Right atrium auricular region (tissue), 2 donors: Measurements from ENCODE around the gene DNAI4. TPM values are rescaled to one million over a fixed set of nuclear protein-coding genes. Genes with fewer than 3 reads are reported as not detected.
A peak's percentile ranks its signal among the peaks of the same experiment; 100 is the strongest.

Experiments
- DNase-seq: peaks from one replicate; pipeline ENCODE4 v3.0.0-alpha.2; 2019; ENCODE audit warnings: low spot score
- H3K27ac ChIP-seq, 2 donors: fragments of 200-600 bp; sonication (generic); 1 replicate in 1 of 2; 2 replicates in 1 of 2; pipeline ENCODE4 v1.5.1; 2016 to 2019
- H3K27me3 ChIP-seq, 2 donors: fragments of 200-600 bp; sonication (generic); one replicate each; pipeline versions ENCODE4 v1.5.1 to v1.6.0; 2017 to 2019
- H3K36me3 ChIP-seq: fragments of 200-600 bp; sonication (generic); one replicate; pipeline ENCODE4 v1.5.1; 2016
- H3K4me1 ChIP-seq, 2 donors: fragments of 200-600 bp; sonication (generic); one replicate each; pipeline versions ENCODE4 v1.5.1 to v1.6.0; 2017 to 2019
- H3K4me3 ChIP-seq, 2 donors: fragments of 200-600 bp; sonication (generic); 1 replicate in 1 of 2; 2 replicates in 1 of 2; pipeline ENCODE4 v1.5.1; 2017 to 2019; ENCODE audit warnings: mild to moderate bottlenecking in 1 of 2, moderate library complexity in 1 of 2
- H3K9me3 ChIP-seq, 2 donors: fragments of 200-600 bp; sonication (generic); one replicate each; pipeline ENCODE4 v1.5.1; 2019
- CTCF ChIP-seq, 2 donors: fragments of 200-600 bp; sonication (generic); IDR thresholded peaks; one replicate each; pipeline ENCODE4 v1.5.1; 2019; ENCODE audit warnings: antibody characterized with exemption in 2 of 2
- total RNA-seq, 2 donors: library from RNA; depleted of rRNA; stranded (reverse); fragments of >200 nt; gene quantifications; one replicate each; pipeline ENCODE4 v1.1.0, GENCODE V29; 2016

DNAI4 gene
- total RNA-seq, 2 donors from 2014 or later: 6.9 to 10.3 TPM

- Histone ChIP-seq H3K27ac (no peak overlapping the region), H3K27me3 (no peaks in the 10 kb centered on the region), H3K36me3 (no peaks in the 10 kb centered on the region), H3K4me1 (peaks cover 0 to 13% of the 10 kb centered on the region in 2 donors), H3K9me3 (no peaks in the 10 kb centered on the region), H3K4me3 (no peak overlapping the region)
- no peak for DNase-seq
- TF ChIP-seq CTCF (IDR thresholded peaks at IDR 0.05): no peak
Measured at GRCh38 chr1:66938613-66939012, 14.0 kb upstream of the DNAI4 start.

GRCh38 chr1:66937529-66938234 lies 13.0 kb upstream of the DNAI4 start:
- Histone ChIP-seq H3K36me3 (no peaks in the 10 kb centered on the region), H3K9me3 (no peaks in the 10 kb centered on the region), H3K27me3 (no peaks in the 10 kb centered on the region), H3K27ac (no peak overlapping the region), H3K4me1 (peaks cover 0 to 19% of the 10 kb centered on the region in 2 donors), H3K4me3 (no peak overlapping the region)
- TF ChIP-seq CTCF (IDR thresholded peaks at IDR 0.05): no peak
- DNase-seq: no peak

GRCh38 chr1:66933887-66934700 lies 9.4 kb upstream of the DNAI4 start:
- H3K9me3 ChIP-seq: no peaks in the 10 kb centered on the region
- no peaks in the 10 kb centered on the region for H3K36me3 ChIP-seq
- no peaks in the 10 kb centered on the region for H3K27me3 ChIP-seq
- H3K4me3 ChIP-seq: no peak overlapping the region
- H3K27ac ChIP-seq: peak overlapping the region in 1 of 2 donors; percentile 17
- DNase-seq: no peak
- no peak for TF ChIP-seq CTCF (IDR thresholded peaks at IDR 0.05)
- peaks cover 0 to 44% of the 10 kb centered on the region in 2 donors for H3K4me1 ChIP-seq

GRCh38 chr1:66932291-66932690 lies 7.6 kb upstream of the DNAI4 start:
- no peak for TF ChIP-seq CTCF (IDR thresholded peaks at IDR 0.05)
- no peak for DNase-seq
- no peaks in the 10 kb centered on the region for H3K36me3 ChIP-seq
- H3K27me3 ChIP-seq: no peaks in the 10 kb centered on the region
- no peak overlapping the region for H3K4me3 ChIP-seq
- H3K9me3 ChIP-seq: no peaks in the 10 kb centered on the region
- H3K4me1 ChIP-seq: peaks cover 0 to 44% of the 10 kb centered on the region in 2 donors
- H3K27ac ChIP-seq: no peak overlapping the region

GRCh38 chr1:66931590-66931989 lies 6.9 kb upstream of the DNAI4 start:
- peak overlapping the region; percentile 73 to 83 for H3K4me3 ChIP-seq
- H3K36me3 ChIP-seq: no peaks in the 10 kb centered on the region
- TF ChIP-seq CTCF (IDR thresholded peaks at IDR 0.05): no peak
- no peaks in the 10 kb centered on the region for H3K9me3 ChIP-seq
- H3K27ac ChIP-seq: peak overlapping the region in 1 of 2 donors; percentile 97
- peaks cover 0 to 50% of the 10 kb centered on the region in 2 donors for H3K4me1 ChIP-seq
- DNase-seq: no peak
- no peaks in the 10 kb centered on the region for H3K27me3 ChIP-seq
